GM19455 (cell line): ENCODE measurements around the gene CDK4.
"Not testable (repeated sequence)": the region's sequence is repeated elsewhere in the genome, so short reads cannot be mapped to it uniquely, and the experiment has no call there.

Source experiments
- ATAC-seq: cut with Tn5 transposase; IDR thresholded peaks from one replicate; pipeline ENCODE4 v1.9.1; 2021; ENCODE audit not compliant: unreplicated experiment

CDK4 gene

GRCh38 chr12:57726884-57727757 lies 25.0 kb downstream of the CDK4 start:
- no peak for ATAC-seq

GRCh38 chr12:57726151-57726883 lies 25.8 kb downstream of the CDK4 start:
- no peak for ATAC-seq

DNA sequence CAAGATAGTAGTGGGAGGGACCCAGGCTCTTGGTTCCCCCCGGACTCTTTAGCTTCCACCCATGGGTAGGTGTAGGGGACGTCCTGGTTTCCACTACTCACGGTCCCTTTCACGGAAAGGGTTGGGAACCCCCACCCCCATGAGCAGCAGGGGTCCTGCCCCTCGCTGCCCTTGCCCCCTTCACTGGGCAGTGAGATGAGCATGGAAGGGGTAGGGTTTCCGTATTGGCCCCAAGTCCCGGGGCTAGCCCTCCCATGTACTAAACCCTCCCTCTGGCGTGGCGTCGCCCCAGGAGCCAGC lies 26.3 kb downstream of the CDK4 start:
- ATAC-seq = no peak

GRCh38 chr12:57724936-57725740 lies 27.0 kb downstream of the CDK4 start:
- no peak for ATAC-seq

GRCh38 chr12:57724003-57724935 lies 27.8 kb downstream of the CDK4 start:
- ATAC-seq = no peak

DNA sequence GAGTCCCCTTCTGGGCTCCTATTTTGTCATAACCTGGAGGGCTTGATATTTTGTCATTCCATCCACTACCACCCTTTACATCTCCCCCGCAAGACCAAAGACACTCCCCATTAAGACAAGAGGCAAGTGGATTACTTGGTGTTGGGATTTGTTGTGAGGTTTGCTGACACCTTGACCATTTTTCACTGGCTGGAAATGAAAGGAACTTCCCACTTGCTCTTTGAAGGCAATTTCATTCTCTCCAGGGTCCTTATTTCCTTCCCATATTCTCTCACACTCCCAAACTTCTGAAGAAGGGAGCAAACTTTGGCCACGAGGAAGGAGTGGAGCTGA lies 28.5 kb downstream of the CDK4 start:
- ATAC-seq = no peak

- ATAC-seq = no peak
These were observed 29.1 kb downstream of the CDK4 start for GRCh38 chr12:57722716-57723629.

GRCh38 chr12:57721846-57722608 lies 30.1 kb downstream of the CDK4 start:
- not testable (repeated sequence) for ATAC-seq

GRCh38 chr12:57720606-57721595 lies 31.2 kb downstream of the CDK4 start:
- ATAC-seq = no peak

DNA sequence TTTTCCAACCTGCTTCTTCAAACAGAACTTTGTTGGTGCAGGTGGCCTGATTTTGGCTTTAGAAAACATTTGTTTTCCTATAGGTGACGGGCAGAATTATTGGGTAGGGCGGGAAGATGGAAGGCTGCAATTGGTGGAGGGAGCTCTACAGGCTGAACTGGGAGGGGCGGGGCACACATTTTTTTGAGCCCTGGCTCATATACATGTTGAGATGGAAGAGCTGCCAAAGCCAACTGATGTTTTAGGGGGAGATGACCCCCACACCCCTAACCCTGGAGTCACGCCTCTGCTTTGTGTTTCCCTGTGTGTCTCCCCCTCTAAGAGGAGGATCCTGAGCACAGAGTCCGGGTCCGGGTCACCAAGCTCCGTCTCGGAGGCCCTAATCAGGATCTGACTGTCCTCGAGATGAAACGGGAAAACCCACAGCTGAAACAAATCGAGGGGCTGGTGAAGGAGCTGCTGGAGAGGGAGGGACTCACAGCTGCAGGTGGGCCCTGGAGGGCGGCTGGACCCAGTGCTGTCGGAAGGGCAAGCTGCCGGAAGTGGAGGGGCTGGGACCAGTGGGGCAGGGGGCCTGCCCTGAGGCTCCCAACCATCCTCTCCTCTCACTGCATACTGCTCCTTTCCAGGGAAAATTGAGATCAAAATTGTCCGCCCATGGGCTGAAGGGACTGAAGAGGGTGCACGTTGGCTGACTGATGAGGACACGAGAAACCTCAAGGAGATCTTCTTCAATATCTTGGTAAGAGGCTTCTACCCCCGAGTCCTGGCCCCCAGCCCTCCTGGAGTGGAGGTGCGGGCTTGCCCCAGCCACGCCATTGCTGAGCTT lies 32.1 kb downstream of the CDK4 start:
- ATAC-seq = no peak

- ATAC-seq = no peak
These were observed 33.2 kb downstream of the CDK4 start for GRCh38 chr12:57718641-57719528.

- no peak for ATAC-seq
These were observed 34.1 kb downstream of the CDK4 start for GRCh38 chr12:57717846-57718640.

DNA sequence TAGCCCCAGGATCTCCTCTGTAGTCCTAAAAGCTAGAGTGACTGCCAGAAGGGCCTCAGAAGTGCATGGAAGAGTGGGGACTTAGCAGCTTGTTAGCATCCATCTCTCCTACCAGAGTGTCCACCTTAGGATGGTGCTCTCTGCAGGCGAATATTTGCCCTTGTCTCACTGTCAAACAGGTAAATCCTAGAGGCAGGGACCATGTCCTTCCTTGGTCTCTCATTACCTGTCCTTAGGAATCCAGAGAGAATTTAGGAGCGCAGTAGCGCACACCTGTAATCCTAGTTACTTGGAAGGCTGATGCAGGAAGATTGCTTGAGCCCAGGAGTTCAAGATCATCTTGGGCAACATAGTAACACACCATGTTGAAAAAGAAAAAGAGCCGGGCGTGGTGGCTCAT lies 35.0 kb downstream of the CDK4 start:
- ATAC-seq = no peak

GRCh38 chr12:57716305-57716704 lies 35.8 kb downstream of the CDK4 start:
- ATAC-seq = no peak

DNA sequence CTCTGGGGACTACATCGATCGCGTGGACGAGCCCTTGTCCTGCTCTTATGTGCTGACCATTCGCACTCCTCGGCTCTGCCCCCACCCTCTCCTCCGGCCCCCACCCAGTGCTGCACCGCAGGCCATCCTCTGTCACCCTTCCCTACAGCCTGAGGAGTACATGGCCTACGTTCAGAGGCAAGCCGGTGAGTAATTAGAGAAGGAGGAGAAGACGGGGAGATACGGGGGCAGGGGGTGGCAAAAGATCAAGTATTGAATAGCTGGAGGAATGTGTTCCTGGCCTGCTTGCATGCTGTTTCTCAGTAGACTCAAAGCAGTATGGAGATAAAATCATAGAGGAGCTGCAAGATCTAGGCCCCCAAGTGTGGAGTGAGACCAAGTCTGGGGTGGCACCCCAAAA lies 36.3 kb downstream of the CDK4 start:
- no peak for ATAC-seq
